Body of pancreas (tissue), 4 donors: ENCODE results near the gene RAB40A.

Source experiments
- CTCF ChIP-seq, 7 experiments: fragments of 450-650 bp in 4 of 7; fragments of 200-600 bp in 3 of 7; sonication (generic) in 3 of 7; IDR thresholded peaks; one replicate each; pipeline ENCODE4 v1.5.1; 2016 to 2019; ENCODE audit warnings: antibody characterized with exemption in 7 of 7
- POLR2A ChIP-seq, 3 donors: fragments of 450-650 bp; IDR thresholded peaks; one replicate each; pipeline ENCODE4 v1.6.1; 2016; ENCODE audit warnings: antibody characterized with exemption in 3 of 3, mild to moderate bottlenecking in 2 of 3

- TF ChIP-seq POLR2A (IDR thresholded peaks at IDR 0.05) (no peak), CTCF (IDR thresholded peaks at IDR 0.05) (no peak)
These were observed 11.3 kb upstream of the RAB40A start for GRCh38 chrX:103530545-103530944.
